GM21367 (cell line): ENCODE data around the gene SGK2.

Experiments used
- ATAC-seq: cut with Tn5 transposase; IDR thresholded peaks from one replicate; pipeline ENCODE4 v1.9.1; 2021; ENCODE audit not compliant: unreplicated experiment

SGK2 gene

GRCh38 chr20:43536041-43536816, 22.6 kb upstream of the SGK2 start:
- no peak for ATAC-seq

DNA sequence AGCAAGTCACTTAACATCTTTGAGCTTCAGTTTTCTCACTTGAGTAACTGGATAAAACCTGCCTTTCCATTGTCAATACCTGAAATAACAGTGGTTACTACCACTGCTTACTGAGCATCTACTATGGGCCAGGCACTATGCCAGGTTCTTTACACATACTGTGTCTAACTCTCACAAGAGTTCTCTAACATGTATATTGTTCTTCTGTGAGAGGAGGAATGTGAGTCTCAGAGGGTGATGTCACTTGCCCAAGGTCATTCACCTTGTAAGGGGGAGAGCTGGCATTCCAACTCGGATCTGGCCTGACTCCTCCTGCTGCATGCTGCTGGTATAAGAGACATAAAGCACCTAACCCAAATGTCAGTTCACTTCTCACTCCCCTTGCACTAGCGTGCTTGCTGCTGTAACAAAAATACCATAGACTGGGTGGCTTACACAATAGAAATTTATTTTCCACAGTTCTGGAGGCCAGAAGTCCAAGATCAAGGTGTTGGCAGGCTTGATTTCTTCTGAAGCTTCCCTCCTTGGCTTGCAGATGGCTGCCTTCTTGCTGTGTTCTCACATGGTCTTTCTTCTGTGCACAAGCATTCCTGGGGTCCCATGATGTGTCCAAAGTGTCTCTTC, 21.9 kb upstream of the SGK2 start:
- no peak for ATAC-seq

DNA sequence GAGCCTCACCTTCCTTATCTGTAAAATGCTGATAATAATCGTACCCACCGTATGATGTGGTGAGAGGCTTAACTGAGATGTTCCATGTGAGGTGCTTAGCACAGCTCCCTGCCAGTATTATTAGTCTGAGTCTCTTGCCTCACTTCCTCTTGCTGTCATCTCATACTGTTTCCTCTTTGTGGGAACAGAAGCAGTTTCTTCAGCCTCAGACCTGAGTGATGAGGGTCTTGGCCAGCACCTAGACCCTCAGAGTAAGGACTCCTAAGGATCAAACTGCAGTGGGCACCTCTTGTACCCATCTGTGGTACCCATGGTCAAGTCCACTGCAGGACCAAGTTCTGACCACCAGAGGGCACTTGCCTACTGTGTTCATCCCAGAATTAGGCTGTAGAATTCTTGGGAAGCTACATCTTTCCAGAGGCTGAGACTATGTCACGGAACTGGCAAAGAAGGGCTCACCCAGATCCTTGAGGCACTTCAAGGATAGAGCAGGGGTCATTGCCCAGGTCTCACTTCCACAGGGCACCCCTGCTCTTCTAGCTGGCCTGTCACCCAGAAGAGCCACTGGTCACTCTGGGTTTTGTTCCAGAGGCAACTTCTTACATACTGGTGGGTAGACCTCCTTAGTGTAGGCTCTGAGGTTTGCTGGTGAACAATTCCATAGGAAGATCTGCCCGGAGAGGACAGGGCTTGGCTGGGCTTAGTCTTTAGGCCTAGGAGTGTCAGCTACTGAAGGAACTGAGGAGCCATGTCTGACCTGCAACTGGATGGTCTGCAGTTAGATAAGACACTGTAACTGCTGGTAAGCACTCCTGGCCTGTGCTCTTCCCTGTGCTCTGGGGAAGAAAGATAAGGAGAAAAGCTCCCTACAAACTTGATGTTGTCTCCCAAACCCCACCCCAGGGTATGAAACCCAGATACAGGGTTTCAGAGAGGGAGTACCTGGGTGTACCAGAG, 20.6 kb upstream of the SGK2 start:
- ATAC-seq, result no peak

GRCh38 chr20:43538878-43539700, 19.7 kb upstream of the SGK2 start:
- no peak for ATAC-seq

- ATAC-seq, result no peak
These were observed 18.7 kb upstream of the SGK2 start for GRCh38 chr20:43539975-43540672.

- no peak for ATAC-seq
These were observed 18.2 kb upstream of the SGK2 start for GRCh38 chr20:43540673-43541060.

DNA sequence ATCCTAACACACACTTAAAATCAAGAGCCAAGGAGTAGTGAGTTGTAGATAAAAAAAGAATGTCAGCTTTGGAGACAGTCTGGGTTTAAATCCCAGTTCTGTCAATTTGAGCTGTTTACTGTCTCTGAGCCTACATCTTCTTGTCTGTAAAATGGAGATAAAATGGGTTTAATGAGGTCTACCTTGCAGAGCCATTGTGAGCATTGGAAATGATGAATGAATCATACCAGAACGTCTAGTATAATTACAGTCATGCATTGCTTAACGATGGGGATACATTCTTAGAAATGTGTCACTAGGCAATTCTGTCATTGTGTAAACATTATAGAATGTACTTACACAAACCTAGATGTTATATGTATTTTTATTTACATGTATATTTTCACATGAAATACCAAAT, 17.6 kb upstream of the SGK2 start:
- no peak for ATAC-seq

GRCh38 chr20:43542161-43542560, 16.7 kb upstream of the SGK2 start:
- no peak for ATAC-seq

DNA sequence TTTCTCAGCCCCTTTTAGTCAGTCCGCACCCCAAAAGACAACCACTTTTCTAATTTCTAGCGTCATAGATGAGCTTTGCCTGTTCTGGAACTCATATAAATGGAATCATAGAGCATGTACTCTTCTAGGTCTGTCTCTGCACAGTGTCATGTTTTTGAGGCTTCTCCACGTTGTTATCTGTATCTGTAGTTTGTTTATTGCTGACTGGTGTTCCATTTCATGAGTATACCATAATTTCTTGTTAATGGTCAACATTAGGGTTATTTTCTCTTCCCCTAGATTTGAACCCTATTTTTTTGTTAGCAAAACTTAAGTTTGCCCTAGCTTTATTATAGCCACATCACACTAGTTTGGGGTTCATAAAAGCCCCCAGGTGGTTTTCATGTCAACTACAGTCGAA, 16.2 kb upstream of the SGK2 start:
- no peak for ATAC-seq

DNA sequence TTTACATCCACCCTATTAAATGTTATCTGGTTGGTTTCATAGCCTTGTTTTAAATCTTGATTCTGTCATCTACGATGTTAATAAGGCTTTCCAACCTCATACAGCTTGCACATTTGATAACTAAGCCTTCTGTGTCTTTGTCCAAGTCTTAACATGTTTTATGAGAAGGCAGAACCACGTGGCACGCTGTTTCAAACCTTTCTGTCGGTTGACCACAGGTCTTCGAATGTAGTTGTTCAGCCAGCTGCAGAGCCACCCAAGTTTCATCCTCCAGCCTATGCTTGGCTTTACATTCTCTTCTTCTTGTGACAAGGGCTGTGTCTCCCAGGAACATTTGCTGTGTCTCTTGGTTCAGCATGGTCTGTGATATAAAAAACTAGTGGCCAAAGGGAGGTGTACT, 15.7 kb upstream of the SGK2 start:
- no peak for ATAC-seq

GRCh38 chr20:43544501-43544900, 14.3 kb upstream of the SGK2 start:
- ATAC-seq, result no peak

GRCh38 chr20:43545837-43546578, 12.8 kb upstream of the SGK2 start:
- ATAC-seq, result no peak

- no peak for ATAC-seq
These were observed 10.4 kb upstream of the SGK2 start for GRCh38 chr20:43548273-43548880.

DNA sequence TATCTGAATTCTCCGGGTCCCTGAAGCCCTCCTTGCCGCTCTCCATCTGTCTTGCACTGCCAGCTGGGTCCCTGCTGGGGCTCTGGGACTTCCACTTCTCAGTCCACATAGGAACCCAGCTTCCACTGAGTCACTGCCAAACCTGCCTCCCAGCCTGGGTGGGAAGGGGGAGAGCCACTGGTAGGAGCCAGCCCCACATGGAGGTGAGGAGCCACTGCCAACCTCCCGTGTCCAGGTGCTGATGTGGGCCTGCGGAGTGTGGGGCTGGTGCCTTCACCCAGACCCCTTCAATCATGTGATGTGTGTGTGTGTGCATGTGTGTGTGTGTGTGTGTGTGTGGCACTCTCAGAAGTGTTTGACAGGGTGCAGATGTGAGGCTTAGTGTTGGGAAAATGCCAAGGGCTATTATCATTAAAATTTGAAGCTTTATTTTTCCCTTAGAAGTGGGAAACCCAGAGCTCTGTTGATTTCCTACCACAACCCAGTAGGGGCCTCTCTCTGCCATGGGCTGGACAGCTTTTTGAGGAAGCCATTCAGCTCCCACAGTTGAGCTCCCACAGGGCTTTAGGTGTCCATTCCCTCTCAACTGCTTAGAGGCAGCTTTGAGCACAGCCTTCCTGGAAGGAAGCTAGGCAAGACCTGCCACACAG, 9.3 kb upstream of the SGK2 start:
- no peak for ATAC-seq

DNA sequence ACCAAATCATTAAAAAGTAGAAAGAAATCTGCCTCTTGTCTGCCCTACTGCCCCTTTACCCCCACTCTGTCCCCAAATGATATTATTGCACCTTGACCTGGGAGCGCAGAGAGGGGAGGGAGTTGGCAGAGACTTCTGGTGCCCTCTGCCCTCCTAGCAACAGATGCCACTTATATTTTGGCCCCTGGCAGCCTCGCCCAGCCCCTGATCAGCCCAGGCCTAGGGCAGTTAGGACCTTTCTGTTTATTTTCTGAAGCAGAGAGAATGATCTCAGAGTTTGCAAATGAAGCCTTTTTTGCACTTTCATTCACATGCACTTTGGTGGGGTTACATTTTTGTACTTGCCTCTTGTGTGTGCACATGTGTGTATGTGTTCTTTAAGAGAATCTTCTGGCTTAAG, 8.4 kb upstream of the SGK2 start:
- ATAC-seq, result no peak

GRCh38 chr20:43554369-43554768, 4.5 kb upstream of the SGK2 start:
- ATAC-seq, result no peak

DNA sequence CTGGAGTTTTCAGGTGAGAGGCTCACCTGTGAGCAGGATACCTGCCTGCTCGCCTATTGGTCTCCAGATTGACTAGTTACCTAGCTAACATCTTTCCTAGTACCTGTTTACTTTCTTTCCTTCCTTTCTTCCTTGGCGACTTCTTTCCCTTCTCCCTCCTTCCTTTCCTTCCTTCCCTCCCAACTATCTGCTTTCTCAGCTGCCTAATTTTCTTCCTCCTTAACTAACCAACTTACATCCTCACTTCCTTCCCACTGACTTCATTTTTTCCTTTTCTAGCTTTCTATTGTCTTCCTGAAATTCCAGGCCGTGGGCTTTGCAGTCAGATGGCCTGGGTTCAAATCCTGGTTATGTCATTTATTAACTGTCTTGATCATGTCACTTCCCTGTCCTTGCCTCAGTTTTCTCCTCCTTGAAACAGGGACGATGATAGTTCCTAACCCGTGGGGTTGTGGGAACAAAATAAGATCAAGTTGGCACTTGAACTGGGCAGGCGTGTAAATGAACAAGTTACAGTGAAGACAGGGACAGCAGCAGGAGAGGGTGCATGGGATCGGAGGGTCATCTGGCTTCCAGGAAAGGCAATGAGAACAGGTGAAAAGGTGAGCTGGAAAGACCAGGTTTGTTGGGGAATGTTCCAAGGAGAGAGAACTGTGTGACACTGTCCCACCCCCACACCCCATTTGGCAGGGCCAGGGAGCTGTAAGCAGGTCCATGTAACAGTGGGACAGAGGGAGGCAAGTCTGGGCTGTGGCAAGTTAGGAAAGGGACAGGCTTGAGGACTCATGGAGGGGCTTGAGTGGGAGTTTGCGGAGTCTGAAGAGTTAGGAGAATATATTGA, 540 bp downstream of the SGK2 start:
- no peak for ATAC-seq

DNA sequence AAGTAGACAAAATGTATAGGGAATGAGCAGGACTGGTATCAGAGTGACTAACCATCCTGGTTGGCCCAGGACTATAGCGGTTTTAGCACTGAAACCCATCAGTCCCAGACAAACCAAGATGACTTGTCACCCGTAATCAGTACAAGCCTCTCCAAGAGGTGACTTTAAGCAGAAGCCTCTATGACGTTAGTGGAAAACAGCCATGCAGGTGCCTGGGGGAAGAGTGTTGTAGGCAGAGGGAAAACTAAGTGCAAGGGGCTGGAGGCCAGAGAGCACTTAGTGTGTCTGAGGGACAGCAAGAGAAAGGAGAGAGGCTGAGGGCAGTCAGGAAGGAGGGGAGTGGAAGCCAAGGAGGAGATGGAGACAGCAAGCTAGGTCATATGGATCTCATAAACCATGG, 2.1 kb downstream of the SGK2 start:
- no peak for ATAC-seq
